HepG2 (cell line): Measurements from ENCODE around the gene SLC34A3. TPM values are rescaled to one million over a fixed set of nuclear protein-coding genes. Genes with fewer than 3 reads are reported as not detected.

Source experiments
- ATF7-NPFF ChIP-seq: sonication (generic); formaldehyde crosslinking; IDR thresholded peaks from 2 replicates; pipeline ENCODE4 v1.8.1; 2023; ENCODE audit warnings: mild to moderate bottlenecking, low read depth, missing genetic modification reagents, moderate library complexity
- GTF2F1 ChIP-seq: fragments of 150-350 bp; IDR thresholded peaks from 2 replicates; pipeline ENCODE4 v1.6.1; 2014; ENCODE audit warnings: low read length
- KMT2A ChIP-seq: sonication (generic); formaldehyde crosslinking; IDR thresholded peaks from 2 replicates; pipeline ENCODE4 v1.4.0; 2020; ENCODE audit warnings: missing genetic modification reagents
- PPARG ChIP-seq: conservative IDR thresholded peaks from 2 replicates; pipeline ENCODE4 v1.6.1; 2016; ENCODE audit warnings: missing biosample characterization, missing genetic modification reagents
- XBP1 ChIP-seq: sonication (generic); formaldehyde crosslinking; IDR thresholded peaks from 2 replicates; pipeline ENCODE4 v1.5.0; 2020; ENCODE audit warnings: missing genetic modification reagents
- ZBTB8A ChIP-seq: sonication (generic); formaldehyde crosslinking; IDR thresholded peaks from 2 replicates; pipeline ENCODE4 v1.4.0; 2020; ENCODE audit warnings: mild to moderate bottlenecking, low read depth, missing genetic modification reagents, borderline replicate concordance
- ZNF484 ChIP-seq: sonication (generic); formaldehyde crosslinking; IDR thresholded peaks from 2 replicates; pipeline ENCODE4 v1.5.1; 2020; ENCODE audit warnings: mild to moderate bottlenecking, low read depth, missing genetic modification reagents, borderline replicate concordance
- ZNF768 ChIP-seq: sonication (generic); formaldehyde crosslinking; IDR thresholded peaks from 2 replicates; pipeline ENCODE4 v1.4.0; 2020; ENCODE audit warnings: missing genetic modification reagents
- ZSCAN30 ChIP-seq: sonication (generic); formaldehyde crosslinking; IDR thresholded peaks from 2 replicates; pipeline ENCODE4 v1.5.0; 2020; ENCODE audit warnings: mild to moderate bottlenecking, missing genetic modification reagents
- polyA plus RNA-seq, 8 experiments: library from polyadenylated mRNA; depleted of rRNA in 3 of 8; stranded (reverse) in 7 of 8; unstranded in 1 of 8; fragments of >200 nt; fragmentation: Illumina TruSeq in 4 of 8; extraction: Trizol in 4 of 8; gene quantifications; 2 replicates each; pipeline versions ENCODE4 v1.2.1 to v1.2.3, GENCODE V29; 2011 to 2016; ENCODE audit warnings: low read depth in 4 of 8, missing spikeins in 1 of 8, mixed read lengths in 1 of 8; ENCODE audit not compliant: insufficient read depth in 1 of 8
- total RNA-seq, 5 experiments: library from RNA; depleted of rRNA; stranded (reverse); fragments of >200 nt; fragmentation: Illumina TruSeq; extraction: Trizol; gene quantifications; 2 replicates each; pipeline ENCODE4 v1.2.3, GENCODE V29; 2016; ENCODE audit warnings: low read depth in 1 of 5
- TF ChIP-seq, protein P1 (sequence below): sonication (generic); formaldehyde crosslinking; IDR thresholded peaks from 2 replicates; pipeline ENCODE4 v1.4.0; 2020; ENCODE audit warnings: missing genetic modification reagents
- TF ChIP-seq, protein P2 (sequence below): IDR thresholded peaks from 2 replicates; pipeline ENCODE4 v1.6.1; 2018; ENCODE audit warnings: missing genetic modification reagents, mild to moderate bottlenecking, missing compliant biosample characterization
- TF ChIP-seq, protein P3 (sequence below): sonication (generic); formaldehyde crosslinking; IDR thresholded peaks from 2 replicates; pipeline ENCODE4 v1.4.0; 2020; ENCODE audit warnings: mild to moderate bottlenecking, missing genetic modification reagents, borderline replicate concordance
- TF ChIP-seq, protein P4 (sequence below): sonication (generic); formaldehyde crosslinking; IDR thresholded peaks from 2 replicates; pipeline ENCODE4 v1.4.0; 2020; ENCODE audit warnings: mild to moderate bottlenecking, low read depth, missing genetic modification reagents
- TF ChIP-seq, protein P5 (sequence below), 2 experiments: sonication (generic) in 1 of 2; formaldehyde crosslinking in 1 of 2; IDR thresholded peaks; 2 replicates each; pipeline versions ENCODE4 v1.6.1 to v1.9.0; 2014 to 2022; ENCODE audit warnings: antibody characterized with exemption in 1 of 2, borderline replicate concordance in 1 of 2, inconsistent platforms in 1 of 2, low read depth in 1 of 2, missing genetic modification reagents in 1 of 2

The SLC34A3 gene
- total and polyA plus RNA-seq, 2 of the 13 experiments (the other 11 are each of a cell fraction or from before 2014, with no cell fraction given): 0.07 to 1.0 TPM

DNA sequence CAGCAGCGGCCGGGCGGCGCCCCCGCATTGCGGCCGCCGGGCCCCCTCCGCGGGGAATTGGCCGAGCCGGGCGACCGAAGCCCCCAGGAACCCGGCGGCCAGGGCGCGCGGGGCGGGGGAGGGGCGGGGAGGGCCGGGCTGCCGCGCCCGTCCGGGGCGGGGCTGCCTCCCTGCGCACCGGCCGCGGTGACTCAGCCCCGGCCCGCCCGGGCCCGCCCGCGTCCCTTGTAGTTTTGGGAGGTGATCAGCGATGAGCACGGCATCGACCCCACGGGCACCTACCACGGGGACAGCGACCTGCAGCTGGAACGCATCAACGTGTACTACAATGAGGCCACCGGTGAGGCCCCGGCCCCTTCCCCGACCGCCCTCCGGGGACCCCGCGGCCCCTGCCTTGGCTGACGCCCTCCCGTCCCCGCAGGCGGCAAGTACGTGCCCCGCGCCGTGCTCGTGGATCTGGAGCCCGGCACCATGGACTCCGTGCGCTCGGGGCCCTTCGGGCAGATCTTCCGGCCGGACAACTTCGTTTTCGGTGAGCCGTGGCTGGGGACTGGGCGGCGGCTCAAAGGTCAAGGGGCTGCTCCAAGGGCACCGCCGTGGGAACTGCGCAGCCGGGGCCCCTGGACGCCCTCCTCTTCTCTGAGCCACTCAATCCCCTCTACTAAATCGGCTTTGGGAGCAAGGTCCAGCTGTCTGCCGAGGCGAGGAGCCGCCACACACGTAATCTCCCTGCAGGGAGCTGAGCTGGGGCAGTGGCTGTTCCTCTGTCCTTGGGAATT is 11.0 kb downstream of the SLC34A3 start (continued):
- TF ChIP-seq, protein P1, sequence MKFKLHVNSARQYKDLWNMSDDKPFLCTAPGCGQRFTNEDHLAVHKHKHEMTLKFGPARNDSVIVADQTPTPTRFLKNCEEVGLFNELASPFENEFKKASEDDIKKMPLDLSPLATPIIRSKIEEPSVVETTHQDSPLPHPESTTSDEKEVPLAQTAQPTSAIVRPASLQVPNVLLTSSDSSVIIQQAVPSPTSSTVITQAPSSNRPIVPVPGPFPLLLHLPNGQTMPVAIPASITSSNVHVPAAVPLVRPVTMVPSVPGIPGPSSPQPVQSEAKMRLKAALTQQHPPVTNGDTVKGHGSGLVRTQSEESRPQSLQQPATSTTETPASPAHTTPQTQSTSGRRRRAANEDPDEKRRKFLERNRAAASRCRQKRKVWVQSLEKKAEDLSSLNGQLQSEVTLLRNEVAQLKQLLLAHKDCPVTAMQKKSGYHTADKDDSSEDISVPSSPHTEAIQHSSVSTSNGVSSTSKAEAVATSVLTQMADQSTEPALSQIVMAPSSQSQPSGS (CRISPR knock-in tag): no peak
- TF ChIP-seq GTF2F1: no peak
- TF ChIP-seq ZNF484 (CRISPR knock-in tag): no peak
- no peak for TF ChIP-seq ZSCAN30 (CRISPR knock-in tag)
- TF ChIP-seq ATF7-NPFF (CRISPR knock-in tag): peak; percentile 72
- TF ChIP-seq, protein P2, sequence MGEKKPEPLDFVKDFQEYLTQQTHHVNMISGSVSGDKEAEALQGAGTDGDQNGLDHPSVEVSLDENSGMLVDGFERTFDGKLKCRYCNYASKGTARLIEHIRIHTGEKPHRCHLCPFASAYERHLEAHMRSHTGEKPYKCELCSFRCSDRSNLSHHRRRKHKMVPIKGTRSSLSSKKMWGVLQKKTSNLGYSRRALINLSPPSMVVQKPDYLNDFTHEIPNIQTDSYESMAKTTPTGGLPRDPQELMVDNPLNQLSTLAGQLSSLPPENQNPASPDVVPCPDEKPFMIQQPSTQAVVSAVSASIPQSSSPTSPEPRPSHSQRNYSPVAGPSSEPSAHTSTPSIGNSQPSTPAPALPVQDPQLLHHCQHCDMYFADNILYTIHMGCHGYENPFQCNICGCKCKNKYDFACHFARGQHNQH (CRISPR knock-in tag): peak; percentile 30; the same call in 1 of the 2 replicates
- TF ChIP-seq KMT2A (CRISPR knock-in tag): no peak; the same call in 1 of the 2 replicates
- TF ChIP-seq, protein P3, sequence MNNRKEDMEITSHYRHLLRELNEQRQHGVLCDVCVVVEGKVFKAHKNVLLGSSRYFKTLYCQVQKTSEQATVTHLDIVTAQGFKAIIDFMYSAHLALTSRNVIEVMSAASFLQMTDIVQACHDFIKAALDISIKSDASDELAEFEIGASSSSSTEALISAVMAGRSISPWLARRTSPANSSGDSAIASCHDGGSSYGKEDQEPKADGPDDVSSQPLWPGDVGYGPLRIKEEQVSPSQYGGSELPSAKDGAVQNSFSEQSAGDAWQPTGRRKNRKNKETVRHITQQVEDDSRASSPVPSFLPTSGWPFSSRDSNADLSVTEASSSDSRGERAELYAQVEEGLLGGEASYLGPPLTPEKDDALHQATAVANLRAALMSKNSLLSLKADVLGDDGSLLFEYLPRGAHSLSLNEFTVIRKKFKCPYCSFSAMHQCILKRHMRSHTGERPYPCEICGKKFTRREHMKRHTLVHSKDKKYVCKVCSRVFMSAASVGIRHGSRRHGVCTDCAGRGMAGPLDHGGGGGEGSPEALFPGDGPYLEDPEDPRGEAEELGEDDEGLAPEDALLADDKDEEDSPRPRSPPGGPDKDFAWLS: no peak
- peak; percentile 47; the same call in 1 of the 2 replicates for TF ChIP-seq ZNF768 (CRISPR knock-in tag)
- no peak for TF ChIP-seq ZBTB8A
- TF ChIP-seq PPARG: no peak
- TF ChIP-seq, protein P4, sequence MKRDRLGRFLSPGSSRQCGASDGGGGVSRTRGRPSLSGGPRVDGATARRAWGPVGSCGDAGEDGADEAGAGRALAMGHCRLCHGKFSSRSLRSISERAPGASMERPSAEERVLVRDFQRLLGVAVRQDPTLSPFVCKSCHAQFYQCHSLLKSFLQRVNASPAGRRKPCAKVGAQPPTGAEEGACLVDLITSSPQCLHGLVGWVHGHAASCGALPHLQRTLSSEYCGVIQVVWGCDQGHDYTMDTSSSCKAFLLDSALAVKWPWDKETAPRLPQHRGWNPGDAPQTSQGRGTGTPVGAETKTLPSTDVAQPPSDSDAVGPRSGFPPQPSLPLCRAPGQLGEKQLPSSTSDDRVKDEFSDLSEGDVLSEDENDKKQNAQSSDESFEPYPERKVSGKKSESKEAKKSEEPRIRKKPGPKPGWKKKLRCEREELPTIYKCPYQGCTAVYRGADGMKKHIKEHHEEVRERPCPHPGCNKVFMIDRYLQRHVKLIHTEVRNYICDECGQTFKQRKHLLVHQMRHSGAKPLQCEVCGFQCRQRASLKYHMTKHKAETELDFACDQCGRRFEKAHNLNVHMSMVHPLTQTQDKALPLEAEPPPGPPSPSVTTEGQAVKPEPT: 0 out of 2 replicates have a peak, but pooled peaks have one; percentile 23
- TF ChIP-seq XBP1 (CRISPR knock-in tag): 0 out of 2 replicates have a peak, but pooled peaks have one; percentile 39
- TF ChIP-seq, protein P5, sequence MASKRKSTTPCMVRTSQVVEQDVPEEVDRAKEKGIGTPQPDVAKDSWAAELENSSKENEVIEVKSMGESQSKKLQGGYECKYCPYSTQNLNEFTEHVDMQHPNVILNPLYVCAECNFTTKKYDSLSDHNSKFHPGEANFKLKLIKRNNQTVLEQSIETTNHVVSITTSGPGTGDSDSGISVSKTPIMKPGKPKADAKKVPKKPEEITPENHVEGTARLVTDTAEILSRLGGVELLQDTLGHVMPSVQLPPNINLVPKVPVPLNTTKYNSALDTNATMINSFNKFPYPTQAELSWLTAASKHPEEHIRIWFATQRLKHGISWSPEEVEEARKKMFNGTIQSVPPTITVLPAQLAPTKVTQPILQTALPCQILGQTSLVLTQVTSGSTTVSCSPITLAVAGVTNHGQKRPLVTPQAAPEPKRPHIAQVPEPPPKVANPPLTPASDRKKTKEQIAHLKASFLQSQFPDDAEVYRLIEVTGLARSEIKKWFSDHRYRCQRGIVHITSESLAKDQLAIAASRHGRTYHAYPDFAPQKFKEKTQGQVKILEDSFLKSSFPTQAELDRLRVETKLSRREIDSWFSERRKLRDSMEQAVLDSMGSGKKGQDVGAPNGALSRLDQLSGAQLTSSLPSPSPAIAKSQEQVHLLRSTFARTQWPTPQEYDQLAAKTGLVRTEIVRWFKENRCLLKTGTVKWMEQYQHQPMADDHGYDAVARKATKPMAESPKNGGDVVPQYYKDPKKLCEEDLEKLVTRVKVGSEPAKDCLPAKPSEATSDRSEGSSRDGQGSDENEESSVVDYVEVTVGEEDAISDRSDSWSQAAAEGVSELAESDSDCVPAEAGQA (IDR thresholded peaks at IDR 0.05; ENCODE audit: low read depth): no peak
- TF ChIP-seq, protein P5 (CRISPR knock-in tag; IDR thresholded peaks at IDR 0.05; ENCODE audit: borderline replicate concordance): no peak
